Stimulated activated CD4-positive, alpha-beta T cell treated with anti-CD3 and anti-CD28 coated beads, TNF-alpha, amount 100 ng/mL, for 4 hours (primary cell): ENCODE data around the gene ITPR2.
"Not testable (repeated sequence)": the region's sequence is repeated elsewhere in the genome, so short reads cannot be mapped to it uniquely, and the experiment has no call there.

ENCODE experiments used
- DNase-seq, 3 experiments: peaks; one replicate each; pipeline ENCODE4 v3.0.0-alpha.2; 2020; ENCODE audit warnings: low read depth in 3 of 3

The ITPR2 gene

DNA sequence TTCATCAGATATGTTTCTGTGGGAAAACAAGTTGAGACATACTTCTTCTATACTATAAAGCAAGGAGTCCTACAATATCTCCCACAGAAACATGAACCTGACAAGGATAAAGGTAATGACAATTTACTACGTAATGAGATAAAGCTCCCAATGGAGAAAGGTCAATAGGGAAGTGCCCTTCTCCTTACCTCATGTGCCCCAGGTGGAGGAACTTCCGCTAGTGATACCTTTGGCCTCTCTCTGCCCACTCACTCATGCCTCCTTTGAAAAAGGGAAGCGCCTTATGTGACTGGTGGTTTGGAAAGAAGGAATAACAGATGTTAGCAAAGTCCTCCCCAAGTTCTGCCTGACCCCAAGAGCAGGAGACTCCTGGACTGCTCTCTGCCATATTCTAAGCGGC is 305.3 kb downstream of the ITPR2 start:
- no peak for DNase-seq

DNA sequence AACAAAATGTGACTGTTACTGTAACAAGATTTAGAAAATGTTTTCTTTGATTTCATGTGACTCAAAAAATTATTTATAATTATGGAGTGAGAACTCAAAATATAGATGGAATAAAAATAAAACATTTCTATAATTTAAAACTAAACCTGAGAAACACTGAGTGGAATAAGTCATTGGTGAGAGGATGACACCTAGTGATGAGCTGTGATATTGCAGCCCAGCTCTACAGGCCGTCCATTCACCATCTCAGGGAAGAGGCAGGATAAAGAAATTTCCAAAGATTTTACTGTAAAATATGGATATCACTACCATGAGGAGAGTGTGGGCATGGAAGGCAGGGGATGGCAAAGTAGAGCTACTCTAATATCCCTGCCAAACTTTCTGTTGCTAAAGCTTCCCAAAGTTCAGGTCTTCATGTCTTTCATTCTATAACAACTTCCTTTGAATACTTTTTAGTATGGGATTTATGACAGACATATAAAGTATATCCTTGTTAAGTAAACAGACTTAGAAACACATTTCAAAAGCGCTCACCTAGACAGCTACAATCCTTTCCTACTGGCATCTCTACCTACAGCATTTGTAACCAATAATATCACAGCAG is 308.0 kb downstream of the ITPR2 start:
- no peak for DNase-seq

DNA sequence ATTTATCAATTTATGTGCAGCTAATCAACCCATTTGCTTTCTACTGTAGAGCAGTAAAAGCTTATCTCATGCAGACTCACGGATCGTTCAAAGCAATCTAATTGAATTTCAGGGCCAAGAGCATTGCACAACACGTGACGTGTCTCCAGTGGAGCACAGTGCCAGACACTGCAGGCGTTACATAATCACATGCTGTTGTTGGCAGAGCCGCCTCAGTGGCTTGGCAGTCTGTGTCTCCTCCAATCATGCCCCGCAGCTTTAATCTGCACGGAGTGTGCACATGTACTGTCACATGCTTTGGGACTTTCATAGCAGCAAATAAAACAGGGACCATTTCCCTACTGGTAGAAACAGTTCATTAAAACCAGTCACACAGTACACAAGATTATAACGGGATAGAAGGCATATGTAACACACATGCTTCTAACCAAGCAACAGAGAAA is 309.3 kb downstream of the ITPR2 start:
- DNase-seq = no peak

DNA sequence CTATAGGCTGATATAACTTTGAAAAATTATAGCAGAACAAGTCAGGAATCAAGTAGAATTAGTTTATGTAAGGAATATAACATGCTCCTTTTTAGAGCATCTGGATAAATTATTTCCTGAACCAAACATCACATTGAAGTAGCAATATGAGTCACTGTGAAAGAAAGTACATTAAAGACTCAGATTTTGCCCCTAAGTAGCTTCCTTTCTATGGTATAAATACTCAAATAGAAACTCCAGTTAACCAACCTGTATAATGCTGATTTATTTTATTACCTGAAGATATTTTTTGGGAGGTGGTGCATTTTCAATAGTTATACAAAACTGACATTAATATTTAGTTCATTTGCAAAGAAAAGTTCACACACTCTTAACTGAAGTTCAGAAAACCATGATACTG is 312.1 kb downstream of the ITPR2 start:
- no peak for DNase-seq

- no peak for DNase-seq
These were observed 312.9 kb downstream of the ITPR2 start for GRCh38 chr12:26520109-26520508.

DNA sequence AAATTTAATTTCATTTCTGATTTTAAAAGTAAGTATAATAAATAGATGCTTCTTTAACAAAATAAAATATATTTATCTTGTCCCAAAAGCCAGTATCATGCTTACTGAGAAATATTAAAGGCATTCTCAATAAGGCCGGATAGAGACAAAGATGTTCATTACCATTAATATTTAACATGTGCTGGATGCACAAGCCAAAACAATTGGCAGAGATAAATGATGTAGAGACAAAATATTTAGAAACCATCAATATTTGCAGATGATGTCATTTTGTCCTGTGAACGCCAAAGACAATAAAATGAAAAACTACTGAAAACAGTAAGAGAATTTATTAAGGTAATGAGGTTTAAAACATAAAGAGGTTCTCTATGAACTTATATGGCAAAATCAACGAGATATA is 313.5 kb downstream of the ITPR2 start:
- no peak for DNase-seq

GRCh38 chr12:26517320-26517719 is 315.7 kb downstream of the ITPR2 start:
- not testable (repeated sequence) for DNase-seq

GRCh38 chr12:26514364-26514763 is 318.6 kb downstream of the ITPR2 start:
- DNase-seq = no peak

DNA sequence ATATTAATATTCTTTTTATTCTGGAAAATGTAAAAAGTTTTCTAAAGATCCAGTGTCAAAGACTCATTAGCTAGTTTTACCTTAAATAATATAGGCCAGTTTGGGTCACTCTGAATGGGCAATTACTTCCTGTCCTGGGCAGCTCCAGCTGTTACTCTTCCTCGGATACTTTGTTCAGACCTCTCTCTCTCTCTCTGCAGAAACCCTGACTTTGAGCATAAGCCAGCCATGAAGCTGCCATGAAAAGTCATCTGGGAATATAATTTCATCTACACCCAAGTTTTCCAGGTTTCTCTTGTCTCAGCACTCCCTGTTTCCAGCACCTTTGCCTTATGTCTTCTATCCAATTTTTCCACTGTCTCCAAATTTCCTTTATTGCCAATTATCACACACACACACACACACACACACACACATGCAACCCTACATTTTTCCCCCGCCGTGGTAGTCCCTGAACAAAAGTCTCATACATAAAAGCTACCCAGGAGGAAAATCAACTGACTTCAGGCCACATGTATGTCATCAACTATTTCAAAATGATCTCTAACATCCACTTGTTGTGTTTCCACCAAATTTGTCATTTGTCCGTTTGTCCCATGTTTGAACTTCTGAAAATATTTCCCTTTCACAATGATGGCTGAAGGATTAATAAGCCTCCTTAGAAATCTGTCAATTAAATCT is 319.5 kb downstream of the ITPR2 start:
- no peak for DNase-seq

DNA sequence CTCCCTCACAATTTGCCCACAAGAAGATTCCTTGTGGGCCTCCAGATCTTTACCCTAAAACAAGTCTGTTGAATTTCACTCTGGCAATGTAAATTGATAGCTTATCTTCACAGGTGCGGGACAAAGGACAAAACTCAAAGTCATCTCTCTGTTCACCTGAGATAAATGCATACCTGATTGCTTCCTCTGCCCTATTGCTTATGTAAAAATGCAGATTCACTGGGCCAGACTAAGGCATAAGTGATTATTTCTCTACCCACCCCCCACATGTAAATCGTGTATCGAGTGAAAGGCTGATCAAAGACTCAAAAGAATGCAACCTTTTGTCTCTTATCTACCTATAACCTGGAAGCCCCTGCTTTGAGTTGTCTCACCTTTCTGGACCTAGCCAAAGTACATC is 320.8 kb downstream of the ITPR2 start:
- no peak for DNase-seq

DNA sequence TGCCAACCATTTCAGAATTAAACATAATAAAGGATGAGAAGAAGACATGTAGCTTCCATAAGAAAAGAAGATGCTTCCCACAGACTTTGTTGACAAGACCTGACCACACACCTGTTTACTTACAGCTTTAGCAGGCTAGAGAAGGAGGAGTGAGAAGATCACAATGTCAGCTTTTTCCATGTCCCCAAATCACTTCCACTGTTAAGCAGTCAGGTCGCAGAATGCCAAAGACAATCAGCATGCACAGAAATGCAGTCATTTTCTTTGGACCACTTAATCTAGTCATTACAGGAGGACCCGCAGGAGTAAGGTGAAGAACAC is 322.7 kb downstream of the ITPR2 start:
- DNase-seq = no peak

- no peak for DNase-seq
These were observed 325.4 kb downstream of the ITPR2 start for GRCh38 chr12:26507613-26508012.

DNA sequence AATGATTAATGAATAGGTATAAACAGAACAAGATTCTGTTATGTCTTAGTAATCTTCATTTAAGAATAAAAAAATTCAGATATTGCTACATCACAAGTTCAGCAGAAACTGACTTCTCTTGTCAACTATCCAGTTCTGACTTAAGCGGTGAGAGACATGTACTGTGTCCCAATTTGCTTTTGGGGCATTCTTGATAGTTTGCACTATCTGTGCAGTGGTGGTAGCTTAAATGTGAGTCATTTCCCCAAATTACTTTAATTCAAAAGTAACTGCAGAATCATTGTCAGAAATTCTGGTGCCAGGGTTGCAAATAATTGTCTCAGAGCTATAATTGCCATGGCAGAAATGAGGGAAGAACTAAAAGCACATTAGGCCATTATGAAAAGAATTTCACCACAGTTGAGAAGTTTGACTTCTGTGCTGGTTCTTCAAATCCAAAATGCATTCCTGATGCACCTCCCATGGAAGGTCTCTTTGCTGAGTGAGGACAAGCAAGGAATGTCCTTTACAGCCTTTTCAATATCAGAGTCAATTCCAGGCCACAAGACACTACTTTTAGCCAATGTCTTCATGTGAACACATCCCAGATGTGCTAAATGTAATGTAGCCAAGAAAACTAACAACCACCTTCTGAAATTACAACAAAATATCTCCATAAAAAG is 332.9 kb downstream of the ITPR2 start:
- DNase-seq = no peak

DNA sequence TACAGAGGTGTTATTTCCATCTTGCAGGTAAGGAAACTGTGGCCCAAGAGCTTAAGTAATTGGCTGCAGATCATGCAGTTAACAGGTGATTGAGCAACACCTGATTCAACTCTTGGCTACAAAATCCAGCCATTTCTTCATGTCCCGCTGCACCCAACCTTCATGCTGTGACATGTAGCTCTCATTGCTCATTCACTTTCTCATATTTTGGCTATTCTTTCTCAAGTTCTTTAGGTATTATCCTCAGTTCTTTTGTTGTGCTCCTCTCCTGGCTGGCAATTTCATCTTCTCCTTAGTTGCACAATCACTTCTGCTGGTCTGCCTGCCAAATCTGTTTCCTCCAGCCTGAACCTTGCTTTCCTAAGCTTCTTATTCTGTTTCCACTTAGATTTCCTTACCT is 336.8 kb downstream of the ITPR2 start:
- DNase-seq = no peak

DNA sequence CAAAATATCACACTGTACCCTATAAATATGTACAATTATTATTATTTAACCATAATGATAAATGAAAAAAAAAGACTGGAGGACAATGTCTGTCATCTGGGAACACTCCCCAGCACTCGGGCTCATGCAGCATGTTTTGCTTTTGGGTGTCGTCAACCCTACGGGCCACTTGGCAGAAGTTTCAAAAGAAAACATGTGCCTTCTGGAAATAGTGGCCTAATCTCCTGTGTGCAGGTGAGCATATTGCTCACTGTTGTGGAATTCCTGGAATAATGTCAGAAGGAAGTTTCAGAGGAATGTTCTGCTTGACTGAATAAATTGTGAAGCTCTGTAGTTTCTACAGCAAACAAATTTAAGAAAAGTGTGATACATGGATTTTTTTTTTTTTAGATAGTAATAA is 339.3 kb downstream of the ITPR2 start:
- no peak for DNase-seq

- DNase-seq = no peak
These were observed 340.6 kb downstream of the ITPR2 start for GRCh38 chr12:26492406-26492805.

DNA sequence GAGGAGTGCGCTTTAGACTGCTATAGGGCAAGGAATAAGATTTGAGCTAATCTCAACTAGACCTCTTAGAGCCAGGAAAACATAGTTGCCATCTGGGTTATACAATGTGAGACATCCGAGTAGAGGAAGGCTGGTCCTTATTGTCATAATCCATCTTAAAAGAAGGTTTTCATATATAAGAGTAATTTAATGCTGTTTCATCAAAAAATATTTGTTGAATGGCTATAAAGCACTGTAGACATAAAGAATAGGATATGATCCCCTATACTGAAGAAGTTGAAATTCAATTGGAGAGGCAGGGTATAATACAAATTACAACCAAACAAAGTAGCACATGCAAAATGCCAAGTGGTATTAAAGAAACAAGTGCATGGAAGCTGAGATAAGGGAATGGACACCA is 343.1 kb downstream of the ITPR2 start:
- no peak for DNase-seq

GRCh38 chr12:26488351-26488750 is 344.6 kb downstream of the ITPR2 start:
- DNase-seq = no peak

- no peak for DNase-seq
These were observed 359.7 kb downstream of the ITPR2 start for GRCh38 chr12:26473291-26473690.

- no peak for DNase-seq
These were observed 361.4 kb downstream of the ITPR2 start for GRCh38 chr12:26471560-26471959.

DNA sequence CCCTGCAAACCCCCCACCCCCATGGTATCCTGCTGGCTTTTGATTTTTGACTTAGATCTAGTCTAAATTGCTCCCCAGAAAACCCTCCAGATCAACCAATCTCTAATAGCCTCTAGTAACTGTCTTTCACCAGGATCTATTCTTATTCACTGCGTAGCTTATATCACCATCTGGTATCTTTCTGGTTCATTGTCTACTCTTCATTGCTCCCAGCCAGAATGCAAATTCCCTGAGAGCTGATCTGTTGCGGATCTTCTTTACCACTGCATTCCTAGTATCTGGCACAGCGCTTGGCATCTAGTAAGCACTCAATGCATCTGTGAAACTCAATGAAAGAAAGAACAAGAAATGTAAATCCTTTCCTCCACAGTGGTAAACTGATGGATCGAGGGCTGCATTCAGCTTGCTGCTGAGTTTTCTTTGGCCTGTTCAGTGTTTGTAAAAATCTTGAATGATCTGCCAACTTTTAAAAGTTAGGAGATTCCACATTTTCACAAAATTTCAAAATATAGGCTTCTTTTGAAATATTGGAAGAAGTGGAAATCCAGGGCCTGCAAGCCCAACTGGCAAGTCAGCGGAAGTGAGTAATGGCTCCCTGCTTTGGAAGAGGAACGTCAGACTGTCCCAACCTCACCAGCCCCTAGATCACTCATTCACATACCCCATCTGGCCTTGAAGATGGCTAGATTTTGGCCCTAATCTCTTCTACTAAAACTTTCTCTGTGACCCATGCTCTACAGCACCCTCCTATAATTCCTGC is 363.4 kb downstream of the ITPR2 start:
- DNase-seq = no peak

DNA sequence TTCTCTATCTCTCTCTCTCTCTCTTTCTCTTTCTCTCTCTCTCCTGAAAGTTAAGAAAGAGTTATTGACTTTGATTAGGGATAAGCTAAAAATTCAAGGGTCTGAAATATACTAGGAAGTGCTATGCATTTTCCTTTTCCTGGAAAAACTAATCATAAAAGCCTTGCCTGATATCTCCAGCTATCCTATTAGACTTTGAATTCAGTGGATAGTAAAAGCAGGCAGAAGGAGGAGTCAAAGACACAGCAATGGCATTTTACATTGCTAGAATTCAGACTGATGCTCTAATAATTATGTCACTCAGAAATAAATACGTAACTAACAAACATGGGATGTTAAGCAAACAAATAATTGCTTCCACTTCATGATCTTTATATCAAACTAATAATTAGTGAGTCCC is 365.6 kb downstream of the ITPR2 start:
- no peak for DNase-seq

- DNase-seq = no peak
These were observed 366.3 kb downstream of the ITPR2 start for GRCh38 chr12:26466726-26467125.
